Limb (tissue), 2 donors: ENCODE measurements around the gene PROX1.

ENCODE experiments used
- DNase-seq, 2 donors: peaks; one replicate each; pipeline ENCODE4 v3.0.0-alpha.2; 2016; ENCODE audit errors: extremely low spot score in 2 of 2

The PROX1 gene

DNA sequence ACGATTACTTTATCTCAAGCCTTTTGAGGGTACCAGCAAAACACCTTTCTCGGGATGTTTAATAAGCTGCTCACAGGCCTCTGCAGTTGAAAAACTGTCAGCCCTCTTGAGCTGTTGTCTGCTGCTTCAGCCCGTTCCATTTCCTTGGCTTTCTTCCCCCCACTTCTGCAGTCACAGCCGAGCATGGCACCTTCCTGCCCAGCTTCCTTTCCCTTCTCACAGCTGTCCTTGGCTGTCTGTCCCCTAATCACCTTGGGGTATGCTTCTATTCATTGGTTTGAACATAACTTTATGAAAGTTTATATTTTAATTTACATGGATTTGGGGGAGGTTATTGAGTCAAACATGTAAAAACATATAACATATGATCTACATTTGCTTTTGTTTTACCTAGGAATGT, 6.9 kb upstream of the PROX1 start:
- no peak for DNase-seq

GRCh38 chr1:213982289-213982671, 5.5 kb upstream of the PROX1 start:
- DNase-seq: no peak

DNA sequence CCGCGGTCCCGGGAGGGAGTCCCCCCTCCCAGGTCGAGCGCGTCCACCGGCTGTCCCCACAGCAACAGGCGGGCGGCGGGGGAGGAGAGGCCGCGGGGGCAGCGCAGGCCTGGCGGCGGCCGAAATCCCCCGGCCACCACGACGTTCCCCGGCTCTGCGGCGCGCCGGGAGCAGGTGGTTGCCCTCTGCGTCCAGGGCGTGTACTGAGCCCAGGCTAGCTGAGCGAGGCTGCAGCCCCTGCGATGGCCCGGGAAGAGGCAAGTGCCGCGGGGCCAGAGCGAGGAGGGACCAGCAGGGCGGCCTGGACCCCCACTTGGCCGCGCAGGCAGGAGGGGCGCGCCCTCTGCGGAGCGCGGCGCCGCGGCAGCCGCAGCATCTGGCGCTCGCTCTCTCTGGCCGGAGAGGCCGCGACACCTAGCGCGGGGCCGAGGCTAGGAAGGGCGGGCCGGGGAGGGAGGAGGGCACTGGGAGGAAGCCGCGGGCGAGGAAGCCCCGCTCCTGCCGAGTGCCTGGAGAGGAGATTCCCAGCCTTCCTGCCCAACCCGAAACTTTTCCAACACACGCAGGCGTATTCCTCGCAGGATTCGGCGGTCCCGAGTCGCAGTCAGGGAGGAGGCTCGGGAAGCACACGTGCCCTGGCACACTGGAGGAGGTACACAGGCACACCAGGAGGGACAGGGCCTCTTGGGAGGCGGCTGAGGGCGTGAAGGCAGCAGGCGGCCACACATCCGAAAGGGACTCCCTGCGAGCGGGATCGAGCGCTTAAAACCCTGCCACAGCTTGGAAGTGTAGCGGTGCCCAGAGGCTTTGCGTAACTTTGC, 4.9 kb upstream of the PROX1 start:
- no peak for DNase-seq

DNA sequence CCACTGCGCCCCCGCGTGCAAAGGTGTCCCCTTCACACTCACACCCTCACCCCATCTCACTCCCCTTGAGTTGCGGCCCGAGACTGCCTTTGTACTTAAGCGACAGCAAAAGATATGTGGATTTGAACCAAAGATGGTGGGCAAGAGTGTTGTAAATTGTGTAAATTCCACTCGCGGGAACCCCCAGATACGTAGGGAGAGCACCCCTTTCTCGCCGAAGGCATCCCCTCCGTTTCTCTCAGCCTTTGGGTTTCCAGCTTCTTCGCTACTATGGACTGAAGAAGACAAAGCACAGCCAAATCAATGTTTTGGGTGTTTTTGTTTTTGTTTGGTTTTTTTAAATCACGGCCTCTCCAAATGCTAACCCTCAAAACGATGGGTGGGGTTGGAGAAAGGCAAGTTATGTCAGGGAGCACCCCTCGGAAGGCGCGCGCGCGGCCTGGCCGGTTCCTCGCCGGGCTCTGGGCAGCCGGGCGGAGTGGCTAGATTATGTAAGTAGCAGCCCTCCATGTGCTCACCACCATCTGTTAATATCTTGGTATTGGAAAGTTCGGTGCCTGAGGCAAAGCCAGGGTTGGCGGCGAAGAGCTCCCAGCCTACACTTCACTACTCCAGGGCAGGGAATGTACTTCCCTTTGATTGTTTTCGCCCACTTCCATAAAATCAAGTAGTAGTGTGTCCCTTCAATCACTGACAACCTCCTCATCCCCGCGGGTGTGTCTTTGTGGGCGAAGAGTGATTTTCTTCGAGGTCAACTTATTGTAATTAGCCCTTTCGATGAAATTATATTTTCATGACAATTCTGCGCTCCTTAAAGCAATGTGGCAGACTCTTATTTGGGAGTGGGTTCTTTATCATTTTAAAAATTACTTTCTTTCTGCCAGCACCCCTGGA, 4.0 kb upstream of the PROX1 start:
- no peak for DNase-seq

- no peak for DNase-seq
Measured at GRCh38 chr1:213984387-213985208, 3.2 kb upstream of the PROX1 start.

- DNase-seq: peak in 1 of 2 donors; percentile 63
Measured at GRCh38 chr1:213985209-213986019, 2.4 kb upstream of the PROX1 start.

- DNase-seq: no peak
Measured at GRCh38 chr1:213986020-213986924, 1.5 kb upstream of the PROX1 start.

GRCh38 chr1:213986925-213987250, 885 bp upstream of the PROX1 start:
- no peak for DNase-seq

- peak in 1 of 2 donors; percentile 91 for DNase-seq
Measured at GRCh38 chr1:213987422-213987926, 299 bp upstream of the PROX1 start.

DNA sequence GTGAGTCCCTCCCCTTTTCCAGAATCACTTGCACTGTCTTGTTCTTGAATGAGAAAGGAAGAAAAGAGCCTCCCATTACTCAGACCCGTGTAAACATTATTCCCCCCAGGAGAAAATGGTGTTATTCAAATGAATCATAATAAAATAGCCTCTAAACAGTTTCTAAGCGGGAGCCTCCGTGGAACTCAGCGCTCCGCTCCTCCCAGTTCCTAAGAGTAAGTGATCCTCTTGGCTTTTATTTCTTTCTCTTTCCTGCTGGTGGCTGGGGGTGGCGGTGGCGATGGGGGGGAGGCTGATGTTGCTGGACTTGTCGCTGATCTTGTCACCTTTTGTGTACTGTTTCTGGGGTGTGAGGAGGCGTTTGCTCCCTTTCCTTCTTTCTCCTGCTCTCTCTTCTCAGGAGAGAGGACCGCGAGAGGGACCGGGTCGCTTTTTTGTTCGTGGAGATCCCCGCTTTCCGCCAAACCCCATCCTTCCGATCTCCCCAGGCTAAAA, 781 bp downstream of the PROX1 start:
- DNase-seq: peak in 1 of 2 donors; percentile 58

GRCh38 chr1:213989002-213989855, 1.5 kb downstream of the PROX1 start:
- DNase-seq: peak in 1 of 2 donors; percentile 52

DNA sequence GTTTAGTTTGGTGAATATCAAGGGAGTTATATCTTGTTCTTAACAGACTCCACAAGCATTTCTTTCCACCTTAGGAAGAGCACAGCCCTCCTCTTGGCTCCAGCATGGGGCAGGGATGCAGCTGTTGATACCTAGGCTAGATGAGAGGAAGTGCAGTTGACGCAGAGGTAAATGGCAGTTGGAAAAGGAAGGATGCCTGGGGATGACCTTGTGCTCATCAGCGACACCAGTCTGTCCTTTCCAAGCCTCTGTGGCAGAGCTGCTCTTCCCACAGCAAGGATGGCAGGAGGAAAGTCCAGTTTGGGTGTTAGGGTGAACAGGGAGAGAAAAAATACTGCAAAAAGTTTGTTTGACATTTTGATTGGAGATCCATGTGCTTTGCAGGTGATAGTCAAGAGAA, 6.2 kb downstream of the PROX1 start:
- no peak for DNase-seq

GRCh38 chr1:213994888-213995287, 7.1 kb downstream of the PROX1 start:
- DNase-seq: no peak

DNA sequence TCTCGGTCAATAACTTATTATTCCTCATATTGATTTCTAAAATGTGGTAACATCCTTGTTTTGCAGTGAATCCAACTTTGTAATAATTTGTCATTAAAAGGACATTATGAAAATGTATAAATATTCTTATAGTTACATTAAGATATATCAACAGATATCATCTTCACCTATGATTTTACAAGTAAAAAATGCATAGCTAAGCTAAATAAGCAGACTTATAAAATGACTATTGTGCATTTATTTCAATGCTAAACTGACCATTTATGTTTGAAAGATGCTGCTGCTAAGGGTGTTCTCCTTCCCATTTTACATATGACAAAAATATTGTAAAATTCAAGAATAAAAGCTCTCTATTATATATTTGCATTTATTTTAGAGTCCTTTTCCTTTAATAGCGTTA, 7.8 kb downstream of the PROX1 start:
- no peak for DNase-seq

- peak; percentile 65 to 77 for DNase-seq
Measured at GRCh38 chr1:213996320-213997037, 8.7 kb downstream of the PROX1 start.

GRCh38 chr1:213997038-213997771, 9.4 kb downstream of the PROX1 start:
- DNase-seq: peak; percentile 52 to 66

- no peak for DNase-seq
Measured at GRCh38 chr1:213997772-213998107, 10.0 kb downstream of the PROX1 start.
